ENCODE measurements around the gene MAP1LC3B. TPM values are rescaled to one million over a fixed set of nuclear protein-coding genes. Genes with fewer than 3 reads are reported as not detected.

MAP1LC3B gene
- total and polyA plus RNA-seq, 2 of the 8 experiments (the other 6 are each of a cell fraction or from before 2014, with no cell fraction given) = 29.5 to 48.5 TPM

DNA sequence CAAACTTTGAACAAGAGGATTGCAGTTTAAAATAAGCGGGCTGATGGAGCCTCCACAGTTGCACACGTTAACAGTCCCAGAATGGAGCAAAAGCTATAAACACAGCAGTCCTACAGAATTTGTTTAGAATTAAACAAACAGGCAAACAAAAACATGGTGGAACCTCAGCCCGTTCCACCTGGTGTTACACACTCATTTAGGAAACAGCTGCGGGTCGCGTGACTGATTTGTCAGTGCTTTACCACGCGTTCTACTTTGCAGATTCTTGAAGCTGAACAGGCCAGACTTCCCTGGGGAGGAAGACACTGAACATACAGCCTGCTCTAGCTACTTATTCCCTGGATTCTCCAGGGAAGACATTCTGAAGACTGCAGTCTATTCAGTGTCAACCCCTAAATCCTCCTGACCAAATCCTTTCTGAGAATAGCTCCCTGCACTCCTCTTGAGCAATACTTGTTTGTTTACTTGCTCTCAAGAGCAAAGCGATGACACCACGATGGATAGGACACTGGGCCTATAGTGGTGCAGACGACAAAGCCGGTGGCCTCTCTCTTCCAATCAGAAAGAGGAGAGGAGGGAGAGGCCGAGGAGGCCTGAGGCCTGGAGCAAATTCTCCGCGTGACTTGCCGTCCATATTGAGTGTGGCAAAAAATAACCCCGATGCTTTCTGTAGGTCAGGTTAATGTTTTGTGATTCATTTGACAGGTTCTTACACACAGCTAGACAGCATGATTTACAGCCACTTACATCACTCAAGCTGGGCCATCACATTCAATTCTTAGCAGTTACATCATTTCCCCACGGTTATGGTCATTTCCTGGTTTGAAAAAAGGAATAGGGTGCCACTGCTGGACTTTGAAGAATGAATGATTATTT, 4.0 kb upstream of the MAP1LC3B start (continued):
- TF ChIP-seq RNF2 (IDR thresholded peaks at IDR 0.05; ENCODE audit: borderline replicate concordance, low read depth, low read length, missing control alignments, poor library complexity, severe bottlenecking) = no peak
- TF ChIP-seq, protein P1, sequence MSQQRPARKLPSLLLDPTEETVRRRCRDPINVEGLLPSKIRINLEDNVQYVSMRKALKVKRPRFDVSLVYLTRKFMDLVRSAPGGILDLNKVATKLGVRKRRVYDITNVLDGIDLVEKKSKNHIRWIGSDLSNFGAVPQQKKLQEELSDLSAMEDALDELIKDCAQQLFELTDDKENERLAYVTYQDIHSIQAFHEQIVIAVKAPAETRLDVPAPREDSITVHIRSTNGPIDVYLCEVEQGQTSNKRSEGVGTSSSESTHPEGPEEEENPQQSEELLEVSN (IDR thresholded peaks at IDR 0.05) = no peak
- TF ChIP-seq, protein P2, sequence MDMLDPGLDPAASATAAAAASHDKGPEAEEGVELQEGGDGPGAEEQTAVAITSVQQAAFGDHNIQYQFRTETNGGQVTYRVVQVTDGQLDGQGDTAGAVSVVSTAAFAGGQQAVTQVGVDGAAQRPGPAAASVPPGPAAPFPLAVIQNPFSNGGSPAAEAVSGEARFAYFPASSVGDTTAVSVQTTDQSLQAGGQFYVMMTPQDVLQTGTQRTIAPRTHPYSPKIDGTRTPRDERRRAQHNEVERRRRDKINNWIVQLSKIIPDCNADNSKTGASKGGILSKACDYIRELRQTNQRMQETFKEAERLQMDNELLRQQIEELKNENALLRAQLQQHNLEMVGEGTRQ (IDR thresholded peaks at IDR 0.05; ENCODE audit: low read length) = peak; percentile 61; the same call in 1 of the 2 replicates
- peak; percentile 29; the same call in 1 of the 2 replicates for TF ChIP-seq POLR2AphosphoS5 (IDR thresholded peaks at IDR 0.05; ENCODE audit: low read depth, low read length)
- TF ChIP-seq TCF12 (IDR thresholded peaks at IDR 0.05; ENCODE audit: low read depth, low read length) = no peak
- TF ChIP-seq, protein P3, sequence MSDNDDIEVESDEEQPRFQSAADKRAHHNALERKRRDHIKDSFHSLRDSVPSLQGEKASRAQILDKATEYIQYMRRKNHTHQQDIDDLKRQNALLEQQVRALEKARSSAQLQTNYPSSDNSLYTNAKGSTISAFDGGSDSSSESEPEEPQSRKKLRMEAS (IDR thresholded peaks at IDR 0.05) = peak; percentile 15; the same call in 1 of the 2 replicates
- TF ChIP-seq SP2 (IDR thresholded peaks at IDR 0.05; ENCODE audit: low read length) = peak; percentile 69
- no peak for TF ChIP-seq NRF1 (IDR thresholded peaks at IDR 0.05; ENCODE audit: low read depth, low read length)
- TF ChIP-seq, protein P4, sequence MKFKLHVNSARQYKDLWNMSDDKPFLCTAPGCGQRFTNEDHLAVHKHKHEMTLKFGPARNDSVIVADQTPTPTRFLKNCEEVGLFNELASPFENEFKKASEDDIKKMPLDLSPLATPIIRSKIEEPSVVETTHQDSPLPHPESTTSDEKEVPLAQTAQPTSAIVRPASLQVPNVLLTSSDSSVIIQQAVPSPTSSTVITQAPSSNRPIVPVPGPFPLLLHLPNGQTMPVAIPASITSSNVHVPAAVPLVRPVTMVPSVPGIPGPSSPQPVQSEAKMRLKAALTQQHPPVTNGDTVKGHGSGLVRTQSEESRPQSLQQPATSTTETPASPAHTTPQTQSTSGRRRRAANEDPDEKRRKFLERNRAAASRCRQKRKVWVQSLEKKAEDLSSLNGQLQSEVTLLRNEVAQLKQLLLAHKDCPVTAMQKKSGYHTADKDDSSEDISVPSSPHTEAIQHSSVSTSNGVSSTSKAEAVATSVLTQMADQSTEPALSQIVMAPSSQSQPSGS (IDR thresholded peaks at IDR 0.05; ENCODE audit: low read length) = no peak
- no peak for TF ChIP-seq CBX5 (IDR thresholded peaks at IDR 0.05; ENCODE audit: low read depth, low read length)
- no peak for TF ChIP-seq KDM5A (IDR thresholded peaks at IDR 0.05; ENCODE audit: low read length)
- TF ChIP-seq RBBP5 (IDR thresholded peaks at IDR 0.05; ENCODE audit: borderline replicate concordance, low read depth, low read length) = 0 out of 2 replicates have a peak, but pooled peaks have one; percentile 21
- TF ChIP-seq POLR2A (IDR thresholded peaks at IDR 0.05; ENCODE audit: control extremely low read depth in 1 of 2, low read depth in 2 of 2, low read length in 2 of 2) = peak in 1 of 2 experiments; percentile 53; a peak in 2 of 3 replicates
- TF ChIP-seq CHD1 (IDR thresholded peaks at IDR 0.05; ENCODE audit: low read depth, low read length) = no peak
- TF ChIP-seq RXRA (IDR thresholded peaks at IDR 0.05; ENCODE audit: insufficient read depth, low read depth, low read length) = no peak
- no peak for TF ChIP-seq MAFK (IDR thresholded peaks at IDR 0.05; ENCODE audit: low read depth, low read length)
- 0 out of 4 replicates have a peak, but pooled peaks of 1 of the 2 experiments have one; percentile 70 for TF ChIP-seq SIN3A (conservative IDR thresholded peaks at IDR 0.05 in 1 of 2, IDR thresholded peaks at IDR 0.05 in 1 of 2; ENCODE audit: low read depth in 1 of 2, low read length in 2 of 2)
- no peak for TF ChIP-seq CTBP2 (IDR thresholded peaks at IDR 0.05; ENCODE audit: borderline replicate concordance, insufficient read depth, insufficient read length, low read length)
- TF ChIP-seq TEAD4 (IDR thresholded peaks at IDR 0.05; ENCODE audit: low read depth, low read length) = no peak
